Left lung (tissue), 14 donors: ENCODE data around the gene ALPG. TPM values are rescaled to one million over a fixed set of nuclear protein-coding genes. Genes with fewer than 3 reads are reported as not detected.
A peak's percentile ranks its signal among the peaks of the same experiment; 100 is the strongest.
"Not testable (repeated sequence)": the region's sequence is repeated elsewhere in the genome, so short reads cannot be mapped to it uniquely, and the experiment has no call there.

Experiments
- ATAC-seq: fragments of 200-7000 bp; cut with Tn5 transposase; one replicate; pipeline ENCODE4 v1.9.1; 2020; ENCODE audit warnings: moderate library complexity
- DNase-seq, 4 donors: peaks; one replicate each; pipeline ENCODE4 v3.0.0-alpha.2; 2013 to 2020
- H3K27ac ChIP-seq, 2 donors: fragments of 200-600 bp; sonication (generic) in 1 of 2; one replicate each; pipeline versions ENCODE4 v1.5.0 to v1.8.0; 2020 to 2021
- H3K27me3 ChIP-seq, 2 donors: fragments of 200-600 bp; sonication (generic) in 1 of 2; one replicate each; pipeline versions ENCODE4 v1.5.0 to v1.8.0; 2020 to 2021
- H3K36me3 ChIP-seq, 2 donors: fragments of 200-600 bp; sonication (generic) in 1 of 2; one replicate each; pipeline versions ENCODE4 v1.5.0 to v1.8.0; 2020 to 2021
- H3K4me1 ChIP-seq, 2 donors: fragments of 200-600 bp; one replicate each; pipeline ENCODE4 v1.8.0; 2021
- H3K4me3 ChIP-seq, 2 donors: fragments of 200-600 bp; sonication (generic) in 1 of 2; one replicate each; pipeline versions ENCODE4 v1.5.0 to v1.8.0; 2020 to 2021; ENCODE audit warnings: mild to moderate bottlenecking in 1 of 2
- H3K9me3 ChIP-seq, 2 donors: fragments of 200-600 bp; sonication (generic) in 1 of 2; one replicate each; pipeline versions ENCODE4 v1.5.0 to v1.8.0; 2020 to 2021
- intact Hi-C, 2 donors: fragments of 100-400 bp; cut with DNase I; formaldehyde crosslinking; loops; one replicate each; pipeline versions ENCODE4 v1.11.2 to v1.14.2; 2022
- long read RNA-seq, 12 donors: library from polyadenylated mRNA in 2 of 12; unstranded in 2 of 12; transcript quantifications; one replicate each; pipeline ENCODE4 v2.0.0 and lab custom pipeline, GENCODE V29; 2019 to 2026
- polyA plus RNA-seq, 6 donors: library from polyadenylated mRNA; unstranded; fragments of 120-200 nt; gene quantifications; one replicate each; pipeline ENCODE4 v1.2.1, GENCODE V29; 2013; ENCODE audit not compliant: insufficient read length in 6 of 6
- total RNA-seq, 2 donors: library from RNA; stranded (reverse); fragmentation: NEBNext Ultra II Directional; extraction: Animal tissue kit (Norgen Biotek cat#: 25700); gene quantifications; one replicate each; pipeline ENCODE4 v1.2.1, GENCODE V29; 2021
- TF ChIP-seq, protein P1 (sequence below), 2 donors: fragments of 200-600 bp; sonication (generic) in 1 of 2; IDR thresholded peaks; one replicate each; pipeline versions ENCODE4 v1.5.0 to v1.8.0; 2021; ENCODE audit warnings: antibody characterized with exemption in 2 of 2
- donor health status: DM: no; HTN: yes; CAD: no.
- donor health status: DM: no; HTN: no; CAD: no.

ALPG gene
- total RNA-seq (under 1 TPM in 1 of 2 donors, not detected in 1; 0.16 TPM), polyA plus RNA-seq (under 1 TPM in 1 of 6 donors, not detected in 5; 0.08 TPM)
- long read RNA-seq, donor 1 = 0 reads
- long read RNA-seq, donor 2 = 0 reads
- long read RNA-seq, donor 3 = 0 reads
- long read RNA-seq, donor 4 = 0 reads
- long read RNA-seq, donor 5 = 0 reads
- long read RNA-seq, donor 6 = 0 reads
- long read RNA-seq, donor 7 = 0 reads
- long read RNA-seq, donor 8 = 0 reads
- long read RNA-seq, donor 9 = 0 reads
- long read RNA-seq, donor 10 = 0 reads
- long read RNA-seq, donor 11 = 0 reads
- long read RNA-seq, donor 12 = 0 reads

DNA sequence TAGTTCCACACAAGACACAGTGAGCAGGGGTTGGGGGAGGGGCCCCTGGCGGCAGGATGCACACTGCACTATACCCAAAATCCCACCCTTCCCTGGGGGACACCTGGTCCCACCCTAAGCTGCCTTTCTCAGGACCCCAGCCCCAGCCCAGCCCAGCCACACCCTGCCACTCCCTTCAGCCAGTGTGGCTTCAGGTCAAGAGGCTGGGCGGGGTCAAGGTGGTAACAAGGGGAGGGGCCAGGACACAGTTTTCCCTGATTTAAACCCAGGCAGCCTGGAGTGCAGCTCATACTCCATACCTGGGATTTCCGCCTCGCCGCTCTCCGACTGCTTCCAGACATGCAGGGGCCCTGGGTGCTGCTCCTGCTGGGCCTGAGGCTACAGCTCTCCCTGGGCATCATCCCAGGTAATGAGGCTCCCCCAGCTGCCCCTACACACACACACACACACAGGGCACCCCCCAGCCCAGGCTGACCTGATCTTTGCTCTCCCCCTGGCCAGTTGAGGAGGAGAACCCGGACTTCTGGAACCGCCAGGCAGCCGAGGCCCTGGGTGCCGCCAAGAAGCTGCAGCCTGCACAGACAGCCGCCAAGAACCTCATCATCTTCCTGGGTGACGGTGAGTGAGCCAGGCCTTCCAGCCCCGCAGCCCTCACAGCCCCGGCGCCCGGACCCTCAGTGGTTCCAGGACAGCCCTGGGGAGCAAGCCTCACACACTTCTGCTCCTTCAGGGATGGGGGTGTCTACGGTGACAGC lies at the start of gene ALPG:
TSS of gene ALPG (plus strand) at position 289 of the 755 bp plus-strand sequence. CDS start at position 340, 51 bp downstream.
- H3K4me3 ChIP-seq = no peak within 1 kb of the TSS
- peaks cover 0 to 29% of the 10 kb centered on the region in 2 donors for H3K27me3 ChIP-seq
- intact Hi-C loops = no loop called here
- no peaks in the 10 kb centered on the region for H3K9me3 ChIP-seq
- no peaks in the 10 kb centered on the region for H3K4me1 ChIP-seq
- TF ChIP-seq, protein P1, sequence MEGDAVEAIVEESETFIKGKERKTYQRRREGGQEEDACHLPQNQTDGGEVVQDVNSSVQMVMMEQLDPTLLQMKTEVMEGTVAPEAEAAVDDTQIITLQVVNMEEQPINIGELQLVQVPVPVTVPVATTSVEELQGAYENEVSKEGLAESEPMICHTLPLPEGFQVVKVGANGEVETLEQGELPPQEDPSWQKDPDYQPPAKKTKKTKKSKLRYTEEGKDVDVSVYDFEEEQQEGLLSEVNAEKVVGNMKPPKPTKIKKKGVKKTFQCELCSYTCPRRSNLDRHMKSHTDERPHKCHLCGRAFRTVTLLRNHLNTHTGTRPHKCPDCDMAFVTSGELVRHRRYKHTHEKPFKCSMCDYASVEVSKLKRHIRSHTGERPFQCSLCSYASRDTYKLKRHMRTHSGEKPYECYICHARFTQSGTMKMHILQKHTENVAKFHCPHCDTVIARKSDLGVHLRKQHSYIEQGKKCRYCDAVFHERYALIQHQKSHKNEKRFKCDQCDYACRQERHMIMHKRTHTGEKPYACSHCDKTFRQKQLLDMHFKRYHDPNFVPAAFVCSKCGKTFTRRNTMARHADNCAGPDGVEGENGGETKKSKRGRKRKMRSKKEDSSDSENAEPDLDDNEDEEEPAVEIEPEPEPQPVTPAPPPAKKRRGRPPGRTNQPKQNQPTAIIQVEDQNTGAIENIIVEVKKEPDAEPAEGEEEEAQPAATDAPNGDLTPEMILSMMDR (IDR thresholded peaks at IDR 0.05) = no peak
- no peaks in the 10 kb centered on the region for H3K36me3 ChIP-seq
- peak; percentile 30 for ATAC-seq
- DNase-seq = no peak
- no peak within 1 kb of the TSS for H3K27ac ChIP-seq

DNA sequence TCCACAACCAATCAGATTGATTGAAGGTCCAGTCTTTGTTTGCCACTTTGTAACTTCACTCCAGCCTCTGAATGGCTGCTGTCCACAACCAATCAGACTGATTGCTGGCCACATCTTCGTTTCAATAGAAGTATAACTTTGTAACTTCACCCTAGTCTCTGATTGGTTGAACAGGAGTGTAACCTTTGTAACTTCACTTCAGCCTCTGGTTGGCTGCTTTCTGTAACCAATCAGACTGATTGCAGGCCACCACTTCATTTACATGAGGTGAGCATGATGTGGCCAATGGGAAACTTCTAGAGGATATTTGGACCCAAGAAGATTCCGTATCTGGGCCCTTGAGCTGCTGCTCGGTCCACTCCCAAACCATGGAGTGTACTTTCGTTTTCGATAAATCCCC lies 45.0 kb upstream of the ALPG start:
- ATAC-seq = no peak
- peaks cover 0 to 5% of the 10 kb centered on the region in 2 donors for H3K4me1 ChIP-seq

DNA sequence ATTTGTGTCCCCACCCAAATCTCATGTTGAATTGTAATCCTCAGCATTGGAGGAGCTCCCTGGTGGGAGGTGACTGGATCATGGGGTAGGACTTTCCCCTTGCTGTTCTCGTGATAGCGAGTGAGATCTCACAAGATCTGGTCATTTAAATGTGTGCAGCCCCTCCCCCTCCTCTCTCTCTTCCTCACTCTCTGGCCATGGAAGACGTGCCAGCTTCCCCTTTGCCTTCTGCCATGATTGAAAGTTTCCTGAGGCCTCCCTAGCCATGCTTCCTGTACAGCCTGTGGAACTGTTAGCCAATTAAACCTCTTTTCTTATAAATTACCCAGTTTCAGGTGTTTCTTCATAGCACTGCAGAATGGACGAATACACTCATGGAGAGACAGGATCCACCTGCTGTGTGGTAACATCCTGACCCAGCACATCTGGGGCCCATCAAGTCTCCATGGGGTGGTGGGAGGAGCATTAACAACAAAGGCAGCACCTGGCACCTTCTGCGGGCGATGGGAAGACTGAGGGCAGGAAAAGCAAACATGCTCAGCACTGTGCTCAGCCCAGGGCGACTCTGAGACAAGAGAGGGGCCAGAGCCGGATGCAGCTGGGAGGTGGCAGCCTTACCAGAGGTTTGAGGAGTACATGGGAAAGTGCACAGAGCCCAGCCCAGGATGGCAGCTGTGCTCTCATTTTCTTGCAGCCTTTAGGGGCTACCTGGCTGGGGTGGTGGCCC lies 44.3 kb upstream of the ALPG start:
- intact Hi-C loops = no loop called here
- no peaks in the 10 kb centered on the region for H3K36me3 ChIP-seq
- DNase-seq = peak in 1 of 4 donors; percentile 19
- no peak overlapping the region for H3K4me3 ChIP-seq
- H3K27ac ChIP-seq = no peak overlapping the region
- H3K27me3 ChIP-seq = no peaks in the 10 kb centered on the region
- TF ChIP-seq, protein P1 (IDR thresholded peaks at IDR 0.05) = no peak
- peaks cover 0 to 5% of the 10 kb centered on the region in 2 donors for H3K4me1 ChIP-seq
- ATAC-seq = no peak
- H3K9me3 ChIP-seq = peaks cover 0 to 6% of the 10 kb centered on the region in 2 donors

More for the DNA sequence above, 45.0 kb upstream of the ALPG start:
- Histone ChIP-seq H3K4me3 (no peak overlapping the region), H3K27ac (no peak overlapping the region), H3K27me3 (no peaks in the 10 kb centered on the region), H3K36me3 (no peaks in the 10 kb centered on the region), H3K9me3 (peaks cover 0 to 6% of the 10 kb centered on the region in 2 donors)
- intact Hi-C loops = no loop called here
- TF ChIP-seq, protein P1 (IDR thresholded peaks at IDR 0.05) = no peak
- no peak for DNase-seq

DNA sequence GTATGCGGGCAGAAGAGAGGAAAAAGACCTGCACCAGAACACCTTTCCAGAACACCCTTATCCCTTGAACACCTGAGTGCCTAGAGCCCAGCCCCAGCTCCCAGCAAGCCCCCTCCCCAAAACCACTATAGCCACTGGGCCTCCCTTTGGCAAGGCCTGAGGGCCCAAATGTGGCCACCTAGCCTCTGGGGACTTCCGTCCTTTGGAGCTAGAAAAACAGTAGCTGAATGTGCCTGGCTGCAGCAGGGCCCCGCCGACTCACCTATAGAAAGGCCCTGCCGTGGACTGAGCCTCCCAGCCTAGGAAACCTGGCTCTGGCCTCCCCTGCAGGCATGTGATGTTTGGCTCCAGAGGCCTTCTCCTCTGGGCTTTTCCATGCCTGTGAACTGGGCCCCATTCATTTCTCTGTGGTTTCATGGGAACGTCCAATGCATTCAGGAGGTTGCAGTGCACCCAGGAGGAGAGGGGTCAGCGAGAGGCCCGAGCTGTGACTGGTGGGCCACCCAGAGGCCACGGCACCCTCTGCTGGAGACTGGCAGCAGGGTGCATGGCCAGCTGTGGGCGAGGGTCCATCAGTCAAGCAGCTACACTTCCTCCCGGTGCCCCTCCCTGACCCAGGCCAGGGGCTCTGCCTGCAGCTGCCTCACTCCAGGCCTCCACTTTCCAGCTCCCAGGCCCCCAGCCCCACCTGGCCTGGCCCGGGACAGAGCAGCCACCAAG lies 43.4 kb upstream of the ALPG start:
- peak overlapping the region in 1 of 2 donors; percentile 11 for H3K4me3 ChIP-seq
- H3K27me3 ChIP-seq, intact Hi-C loops, DNase-seq, H3K36me3 ChIP-seq, H3K9me3 ChIP-seq, ATAC-seq, H3K4me1 ChIP-seq, H3K27ac ChIP-seq: not testable (repeated sequence)
